ENCODE data around the gene E2F8. TPM values are rescaled to one million over a fixed set of nuclear protein-coding genes. Genes with fewer than 3 reads are reported as not detected.

E2F8 gene
- total and polyA plus RNA-seq, 10 of the 15 experiments (the other 5 are each of a cell fraction or from before 2014, with no cell fraction given): 8.8 to 28.1 (median 18.5) TPM

GRCh38 chr11:19193916-19194315 is 46.8 kb downstream of the E2F8 start (continued):
- TF ChIP-seq, protein P1, sequence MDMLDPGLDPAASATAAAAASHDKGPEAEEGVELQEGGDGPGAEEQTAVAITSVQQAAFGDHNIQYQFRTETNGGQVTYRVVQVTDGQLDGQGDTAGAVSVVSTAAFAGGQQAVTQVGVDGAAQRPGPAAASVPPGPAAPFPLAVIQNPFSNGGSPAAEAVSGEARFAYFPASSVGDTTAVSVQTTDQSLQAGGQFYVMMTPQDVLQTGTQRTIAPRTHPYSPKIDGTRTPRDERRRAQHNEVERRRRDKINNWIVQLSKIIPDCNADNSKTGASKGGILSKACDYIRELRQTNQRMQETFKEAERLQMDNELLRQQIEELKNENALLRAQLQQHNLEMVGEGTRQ (IDR thresholded peaks at IDR 0.05; ENCODE audit: borderline replicate concordance, low read depth, low read length): no peak
- TF ChIP-seq MTA3 (IDR thresholded peaks at IDR 0.05; ENCODE audit: borderline replicate concordance, low read length): no peak
- TF ChIP-seq, protein P2, sequence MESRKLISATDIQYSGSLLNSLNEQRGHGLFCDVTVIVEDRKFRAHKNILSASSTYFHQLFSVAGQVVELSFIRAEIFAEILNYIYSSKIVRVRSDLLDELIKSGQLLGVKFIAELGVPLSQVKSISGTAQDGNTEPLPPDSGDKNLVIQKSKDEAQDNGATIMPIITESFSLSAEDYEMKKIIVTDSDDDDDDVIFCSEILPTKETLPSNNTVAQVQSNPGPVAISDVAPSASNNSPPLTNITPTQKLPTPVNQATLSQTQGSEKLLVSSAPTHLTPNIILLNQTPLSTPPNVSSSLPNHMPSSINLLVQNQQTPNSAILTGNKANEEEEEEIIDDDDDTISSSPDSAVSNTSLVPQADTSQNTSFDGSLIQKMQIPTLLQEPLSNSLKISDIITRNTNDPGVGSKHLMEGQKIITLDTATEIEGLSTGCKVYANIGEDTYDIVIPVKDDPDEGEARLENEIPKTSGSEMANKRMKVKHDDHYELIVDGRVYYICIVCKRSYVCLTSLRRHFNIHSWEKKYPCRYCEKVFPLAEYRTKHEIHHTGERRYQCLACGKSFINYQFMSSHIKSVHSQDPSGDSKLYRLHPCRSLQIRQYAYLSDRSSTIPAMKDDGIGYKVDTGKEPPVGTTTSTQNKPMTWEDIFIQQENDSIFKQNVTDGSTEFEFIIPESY (IDR thresholded peaks at IDR 0.05): no peak

- no TSS peak for BruUV-seq (replicated peaks)
- POLR2A ChIA-PET: no interaction called here
- no peaks in the 10 kb centered on the region for H4K20me1 ChIP-seq (ENCODE audit: control insufficient read depth, insufficient read depth)
- H3K9ac ChIP-seq (ENCODE audit: control insufficient read depth, insufficient read depth, low read length): no peak overlapping the region
- in situ Hi-C loops (cut with MboI) (no loop called here), intact Hi-C loops (cut with micrococcal nuclease; ENCODE audit: unreplicated experiment) (no loop called here)
- no peak for FAIRE-seq
- no peak overlapping the region for H2AFZ ChIP-seq (ENCODE audit: control insufficient read depth, low read depth, low read length)
- RAD21 ChIA-PET (ENCODE audit: unreplicated experiment): no interaction called here
- SMC1A ChIA-PET (ENCODE audit: uncharacterized antibody, unreplicated experiment): no interaction called here
- TF ChIP-seq, protein P3, sequence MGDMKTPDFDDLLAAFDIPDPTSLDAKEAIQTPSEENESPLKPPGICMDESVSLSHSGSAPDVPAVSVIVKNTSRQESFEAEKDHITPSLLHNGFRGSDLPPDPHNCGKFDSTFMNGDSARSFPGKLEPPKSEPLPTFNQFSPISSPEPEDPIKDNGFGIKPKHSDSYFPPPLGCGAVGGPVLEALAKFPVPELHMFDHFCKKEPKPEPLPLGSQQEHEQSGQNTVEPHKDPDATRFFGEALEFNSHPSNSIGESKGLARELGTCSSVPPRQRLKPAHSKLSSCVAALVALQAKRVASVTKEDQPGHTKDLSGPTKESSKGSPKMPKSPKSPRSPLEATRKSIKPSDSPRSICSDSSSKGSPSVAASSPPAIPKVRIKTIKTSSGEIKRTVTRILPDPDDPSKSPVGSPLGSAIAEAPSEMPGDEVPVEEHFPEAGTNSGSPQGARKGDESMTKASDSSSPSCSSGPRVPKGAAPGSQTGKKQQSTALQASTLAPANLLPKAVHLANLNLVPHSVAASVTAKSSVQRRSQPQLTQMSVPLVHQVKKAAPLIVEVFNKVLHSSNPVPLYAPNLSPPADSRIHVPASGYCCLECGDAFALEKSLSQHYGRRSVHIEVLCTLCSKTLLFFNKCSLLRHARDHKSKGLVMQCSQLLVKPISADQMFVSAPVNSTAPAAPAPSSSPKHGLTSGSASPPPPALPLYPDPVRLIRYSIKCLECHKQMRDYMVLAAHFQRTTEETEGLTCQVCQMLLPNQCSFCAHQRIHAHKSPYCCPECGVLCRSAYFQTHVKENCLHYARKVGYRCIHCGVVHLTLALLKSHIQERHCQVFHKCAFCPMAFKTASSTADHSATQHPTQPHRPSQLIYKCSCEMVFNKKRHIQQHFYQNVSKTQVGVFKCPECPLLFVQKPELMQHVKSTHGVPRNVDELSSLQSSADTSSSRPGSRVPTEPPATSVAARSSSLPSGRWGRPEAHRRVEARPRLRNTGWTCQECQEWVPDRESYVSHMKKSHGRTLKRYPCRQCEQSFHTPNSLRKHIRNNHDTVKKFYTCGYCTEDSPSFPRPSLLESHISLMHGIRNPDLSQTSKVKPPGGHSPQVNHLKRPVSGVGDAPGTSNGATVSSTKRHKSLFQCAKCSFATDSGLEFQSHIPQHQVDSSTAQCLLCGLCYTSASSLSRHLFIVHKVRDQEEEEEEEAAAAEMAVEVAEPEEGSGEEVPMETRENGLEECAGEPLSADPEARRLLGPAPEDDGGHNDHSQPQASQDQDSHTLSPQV (IDR thresholded peaks at IDR 0.05): no peak
- TF ChIP-seq MYC (IDR thresholded peaks at IDR 0.05; ENCODE audit: insufficient read depth, insufficient read length, insufficient replicate concordance, low read length, severe bottlenecking): no peak
- TF ChIP-seq EZH2 (IDR thresholded peaks at IDR 0.05; ENCODE audit: borderline replicate concordance, control insufficient read depth, low read depth, low read length): no peak
- TF ChIP-seq JUND (IDR thresholded peaks at IDR 0.05; ENCODE audit: low read depth, low read length): no peak
- no peak for TF ChIP-seq NBN (IDR thresholded peaks at IDR 0.05)
- TF ChIP-seq RFX5 (IDR thresholded peaks at IDR 0.05; ENCODE audit: low read depth, low read length): no peak
- TF ChIP-seq ATF7 (IDR thresholded peaks at IDR 0.05; ENCODE audit: low read depth): no peak
- no peak for TF ChIP-seq ZNF384 (IDR thresholded peaks at IDR 0.05; ENCODE audit: borderline replicate concordance, low read depth, low read length)
- TF ChIP-seq SIX5 (IDR thresholded peaks at IDR 0.05; ENCODE audit: low read depth, low read length, severe bottlenecking): no peak
- no peaks in the 10 kb centered on the region for H3K4me1 ChIP-seq (ENCODE audit: control insufficient read depth, insufficient read depth, low read length)
- no peak for ATAC-seq
- CTCF ChIA-PET: no interaction called here
- H3K27me3 ChIP-seq (replicated peaks in 1 of 2; ENCODE audit: control insufficient read depth in 2 of 2, insufficient read depth in 2 of 2, low read length in 1 of 2): no peaks in the 10 kb centered on the region
- H3K4me3 ChIP-seq: no peak overlapping the region
- H3K4me2 ChIP-seq (ENCODE audit: control insufficient read depth, insufficient read depth): no peak overlapping the region
- WGBS (ENCODE audit: insufficient coverage, insufficient replicate concordance, low lambda C conversion rate, missing lambda C conversion rate): 70% methylated on average over 7 of the region's 7 CpGs
- no peaks in the 10 kb centered on the region for H3K79me2 ChIP-seq (ENCODE audit: control insufficient read depth, insufficient read depth, low read length)
- H3K27ac ChIP-seq (ENCODE audit: control insufficient read depth, insufficient read depth): no peak overlapping the region
- no peak for DNase-seq (ENCODE audit: low read depth, low spot score)
- H3K9me3 ChIP-seq (replicated peaks; ENCODE audit: control insufficient read depth, insufficient read depth, low read length): no peaks in the 10 kb centered on the region
- no peaks in the 10 kb centered on the region for H3K36me3 ChIP-seq (ENCODE audit: control insufficient read depth in 2 of 2, insufficient read depth in 2 of 2, low read length in 1 of 2)
Measured at GRCh38 chr11:19191530-19192169, 49.1 kb downstream of the E2F8 start.
